Heart left ventricle (tissue), 13 donors: Measurements from ENCODE around the gene EWSR1.

Experiments used
- CTCF ChIP-seq, 12 donors: fragments of 200-600 bp; sonication (generic) in 4 of 12; IDR thresholded peaks; one replicate each; pipeline versions ENCODE4 v1.5.0 to v1.8.0; 2018 to 2022; ENCODE audit warnings: antibody characterized with exemption in 12 of 12, mild to moderate bottlenecking in 5 of 12
- POLR2A ChIP-seq, 2 donors: fragments of 450-650 bp; IDR thresholded peaks; one replicate each; pipeline ENCODE4 v1.6.1; 2017; ENCODE audit warnings: antibody characterized with exemption in 2 of 2, mild to moderate bottlenecking in 2 of 2, moderate library complexity in 2 of 2
- donor health status: ischemic (EF 13 %, LVEDD 7.1; RV severe dilation, severe dysfunction).
- donor health status: DM: no; HTN: yes; CAD: no.
- donor health status: DM: no; HTN: no; CAD: no.
- donor health status: ischemic (EF 25% LVEDD 6.9; RV normal size, moderate dysfunction).
- donor health status: ischemic (EF 25% LVEDD 5.7; RV mildly dilated, moderate dysfunction).
- donor health status: ischemic (EF 35%, LVEDD 5.7; RV mildly dilated, moderate dysfunction).
- donor health status: nonischemic (EF 11% LVEDD 7.7; RV severe dilation, severe dysfunction).
- donor health status: DM: yes; HTN: yes; CAD: no.
- donor health status: PGD.
- donor health status: ischemic (EF 29% LVEDD 5.4; RV normal size, mild dysfunction).
- donor health status: nonischemic (EF 23%, LVEDD 6.1; RV moderate dilation, normal function).

GRCh38 chr22:29308148-29308790 is 40.2 kb downstream of the EWSR1 start:
- TF ChIP-seq CTCF (IDR thresholded peaks at IDR 0.05) (no peak), POLR2A (IDR thresholded peaks at IDR 0.05) (no peak)
